Heart left ventricle (tissue), 13 donors: ENCODE results near the gene CENPS.

ENCODE experiments used
- POLR2A ChIP-seq, 2 donors: fragments of 450-650 bp; IDR thresholded peaks; one replicate each; pipeline ENCODE4 v1.6.1; 2017; ENCODE audit warnings: antibody characterized with exemption in 2 of 2, mild to moderate bottlenecking in 2 of 2, moderate library complexity in 2 of 2
- TF ChIP-seq, protein P1 (sequence below), 12 donors: fragments of 200-600 bp; sonication (generic) in 4 of 12; IDR thresholded peaks; one replicate each; pipeline versions ENCODE4 v1.5.0 to v1.8.0; 2018 to 2022; ENCODE audit warnings: antibody characterized with exemption in 12 of 12, mild to moderate bottlenecking in 5 of 12
- donor health status: ischemic (EF 13 %, LVEDD 7.1; RV severe dilation, severe dysfunction).
- donor health status: DM: no; HTN: yes; CAD: no.
- donor health status: DM: no; HTN: no; CAD: no.
- donor health status: ischemic (EF 25% LVEDD 6.9; RV normal size, moderate dysfunction).
- donor health status: ischemic (EF 25% LVEDD 5.7; RV mildly dilated, moderate dysfunction).
- donor health status: ischemic (EF 35%, LVEDD 5.7; RV mildly dilated, moderate dysfunction).
- donor health status: nonischemic (EF 11% LVEDD 7.7; RV severe dilation, severe dysfunction).
- donor health status: DM: yes; HTN: yes; CAD: no.
- donor health status: PGD.
- donor health status: ischemic (EF 29% LVEDD 5.4; RV normal size, mild dysfunction).
- donor health status: nonischemic (EF 23%, LVEDD 6.1; RV moderate dilation, normal function).

DNA sequence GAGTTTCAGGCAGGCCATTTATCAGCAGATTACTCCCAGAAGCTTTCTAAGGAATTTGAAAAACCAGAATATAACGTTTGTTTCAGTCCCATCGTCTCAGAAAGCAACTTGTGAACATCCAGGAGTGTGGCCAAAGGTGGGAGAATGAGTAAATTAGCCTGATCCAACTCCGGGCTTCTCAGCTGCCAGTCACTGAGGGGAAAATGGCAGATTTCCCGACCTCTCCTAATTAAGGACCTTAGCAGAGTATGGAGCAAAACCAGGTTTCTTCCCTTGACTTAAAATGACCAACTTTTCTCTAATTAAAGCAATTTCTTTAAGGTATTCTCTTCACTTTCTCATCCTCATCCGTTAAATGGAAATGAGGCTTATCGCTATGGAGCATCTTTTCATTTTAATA, 20.6 kb downstream of the CENPS start:
- TF ChIP-seq, protein P1, sequence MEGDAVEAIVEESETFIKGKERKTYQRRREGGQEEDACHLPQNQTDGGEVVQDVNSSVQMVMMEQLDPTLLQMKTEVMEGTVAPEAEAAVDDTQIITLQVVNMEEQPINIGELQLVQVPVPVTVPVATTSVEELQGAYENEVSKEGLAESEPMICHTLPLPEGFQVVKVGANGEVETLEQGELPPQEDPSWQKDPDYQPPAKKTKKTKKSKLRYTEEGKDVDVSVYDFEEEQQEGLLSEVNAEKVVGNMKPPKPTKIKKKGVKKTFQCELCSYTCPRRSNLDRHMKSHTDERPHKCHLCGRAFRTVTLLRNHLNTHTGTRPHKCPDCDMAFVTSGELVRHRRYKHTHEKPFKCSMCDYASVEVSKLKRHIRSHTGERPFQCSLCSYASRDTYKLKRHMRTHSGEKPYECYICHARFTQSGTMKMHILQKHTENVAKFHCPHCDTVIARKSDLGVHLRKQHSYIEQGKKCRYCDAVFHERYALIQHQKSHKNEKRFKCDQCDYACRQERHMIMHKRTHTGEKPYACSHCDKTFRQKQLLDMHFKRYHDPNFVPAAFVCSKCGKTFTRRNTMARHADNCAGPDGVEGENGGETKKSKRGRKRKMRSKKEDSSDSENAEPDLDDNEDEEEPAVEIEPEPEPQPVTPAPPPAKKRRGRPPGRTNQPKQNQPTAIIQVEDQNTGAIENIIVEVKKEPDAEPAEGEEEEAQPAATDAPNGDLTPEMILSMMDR (IDR thresholded peaks at IDR 0.05): no peak
- TF ChIP-seq POLR2A (IDR thresholded peaks at IDR 0.05): no peak
